Tibial nerve (tissue), 4 donors: ENCODE data around the gene UBE2A.

Experiments used
- EP300 ChIP-seq, 2 donors: sonication (generic); formaldehyde crosslinking; IDR thresholded peaks; one replicate each; pipeline ENCODE4 v1.6.1; 2017; ENCODE audit warnings: antibody characterized with exemption in 2 of 2, mild to moderate bottlenecking in 1 of 2
- TF ChIP-seq, protein P1 (sequence below), 5 experiments: fragments of 200-600 bp in 3 of 5; fragments of 450-650 bp in 2 of 5; sonication (generic) in 3 of 5; IDR thresholded peaks; one replicate each; pipeline ENCODE4 v1.5.1; 2016 to 2019; ENCODE audit warnings: antibody characterized with exemption in 5 of 5, mild to moderate bottlenecking in 3 of 5, moderate library complexity in 2 of 5

DNA sequence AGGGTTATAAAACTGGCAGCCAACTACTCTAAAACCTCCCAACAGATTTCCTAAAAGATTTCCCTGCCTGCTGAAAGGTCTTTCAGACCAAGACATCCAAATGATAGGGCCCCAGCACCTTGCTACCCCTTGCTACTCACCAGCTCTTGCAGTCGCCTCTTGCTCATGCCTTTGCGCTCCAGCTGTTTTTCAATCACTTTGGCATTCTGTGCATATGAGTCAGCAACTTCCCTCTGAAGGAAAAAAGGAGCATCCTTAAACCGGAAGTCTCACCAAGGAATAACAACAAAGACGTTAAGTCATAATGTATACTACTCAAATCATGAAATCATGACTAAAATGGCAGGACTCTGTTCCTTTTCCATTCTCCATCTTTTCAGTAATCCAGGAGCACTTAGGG, 33.2 kb upstream of the UBE2A start:
- TF ChIP-seq, protein P1, sequence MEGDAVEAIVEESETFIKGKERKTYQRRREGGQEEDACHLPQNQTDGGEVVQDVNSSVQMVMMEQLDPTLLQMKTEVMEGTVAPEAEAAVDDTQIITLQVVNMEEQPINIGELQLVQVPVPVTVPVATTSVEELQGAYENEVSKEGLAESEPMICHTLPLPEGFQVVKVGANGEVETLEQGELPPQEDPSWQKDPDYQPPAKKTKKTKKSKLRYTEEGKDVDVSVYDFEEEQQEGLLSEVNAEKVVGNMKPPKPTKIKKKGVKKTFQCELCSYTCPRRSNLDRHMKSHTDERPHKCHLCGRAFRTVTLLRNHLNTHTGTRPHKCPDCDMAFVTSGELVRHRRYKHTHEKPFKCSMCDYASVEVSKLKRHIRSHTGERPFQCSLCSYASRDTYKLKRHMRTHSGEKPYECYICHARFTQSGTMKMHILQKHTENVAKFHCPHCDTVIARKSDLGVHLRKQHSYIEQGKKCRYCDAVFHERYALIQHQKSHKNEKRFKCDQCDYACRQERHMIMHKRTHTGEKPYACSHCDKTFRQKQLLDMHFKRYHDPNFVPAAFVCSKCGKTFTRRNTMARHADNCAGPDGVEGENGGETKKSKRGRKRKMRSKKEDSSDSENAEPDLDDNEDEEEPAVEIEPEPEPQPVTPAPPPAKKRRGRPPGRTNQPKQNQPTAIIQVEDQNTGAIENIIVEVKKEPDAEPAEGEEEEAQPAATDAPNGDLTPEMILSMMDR (IDR thresholded peaks at IDR 0.05), result no peak
- no peak for TF ChIP-seq EP300 (IDR thresholded peaks at IDR 0.05)
